ENCODE data around the gene KCNAB2. TPM values are rescaled to one million over a fixed set of nuclear protein-coding genes. Genes with fewer than 3 reads are reported as not detected.

KCNAB2 gene
- total RNA-seq, 1 experiment from 2014 or later: 28.5 TPM

- Histone ChIP-seq H3K36me3 (ENCODE audit: low read depth, low read length) (no peaks in the 10 kb centered on the region), H3K9me2 (replicated peaks; ENCODE audit: low read length) (no peaks in the 10 kb centered on the region), H3K27me3 (ENCODE audit: low read length) (no peaks in the 10 kb centered on the region), H3K79me2 (ENCODE audit: low read length) (no peaks in the 10 kb centered on the region), H2AFZ (ENCODE audit: low read length) (no peak overlapping the region), H3K9me3 (ENCODE audit: low read length) (no peaks in the 10 kb centered on the region), H3K4me3 (ENCODE audit: low read length) (no peak overlapping the region), H3K4me2 (ENCODE audit: low read length) (no peak overlapping the region), H3K4me1 (ENCODE audit: insufficient read depth, low read length) (peaks cover 9% of the 10 kb centered on the region), H3K9ac (ENCODE audit: low read length) (no peak overlapping the region), H4K20me1 (ENCODE audit: low read length) (no peaks in the 10 kb centered on the region), H3F3A (ENCODE audit: low read length, unreplicated experiment) (no peaks in the 10 kb centered on the region), H3K27ac (ENCODE audit: low read length) (no peak overlapping the region)
- ChIA-PET CTCF (no interaction called here), POLR2A (ENCODE audit: unreplicated experiment) (no interaction called here)
- ATAC-seq: no peak
- BruUV-seq (replicated peaks): no TSS peak
- intact Hi-C loops (cut with micrococcal nuclease): no loop called here
- no peak for DNase-seq
- TF ChIP-seq CTCF (conservative IDR thresholded peaks at IDR 0.05; ENCODE audit: low read depth, low read length) (no peak), EZH2phosphoT487 (IDR thresholded peaks at IDR 0.05; ENCODE audit: borderline replicate concordance, low read length) (no peak), EZH2 (IDR thresholded peaks at IDR 0.05; ENCODE audit: low read length, unreplicated experiment) (no peak)
Observed at GRCh38 chr1:6040444-6040843, 5.2 kb upstream of the KCNAB2 start.

GRCh38 chr1:6040861-6041415 lies 4.8 kb upstream of the KCNAB2 start:
- ATAC-seq (no peak), DNase-seq (no peak)
- Histone ChIP-seq H3K36me3 (ENCODE audit: low read depth, low read length) (no peaks in the 10 kb centered on the region), H3K4me3 (ENCODE audit: low read length) (no peak overlapping the region), H3K9me3 (ENCODE audit: low read length) (no peaks in the 10 kb centered on the region), H3K27ac (ENCODE audit: low read length) (no peak overlapping the region), H3K4me2 (ENCODE audit: low read length) (no peak overlapping the region), H3K4me1 (ENCODE audit: insufficient read depth, low read length) (peaks cover 9% of the 10 kb centered on the region), H3F3A (ENCODE audit: low read length, unreplicated experiment) (no peaks in the 10 kb centered on the region), H3K9ac (ENCODE audit: low read length) (no peak overlapping the region), H3K27me3 (ENCODE audit: low read length) (no peaks in the 10 kb centered on the region), H3K79me2 (ENCODE audit: low read length) (no peaks in the 10 kb centered on the region), H3K9me2 (replicated peaks; ENCODE audit: low read length) (no peaks in the 10 kb centered on the region), H4K20me1 (ENCODE audit: low read length) (no peaks in the 10 kb centered on the region), H2AFZ (ENCODE audit: low read length) (no peak overlapping the region)
- intact Hi-C loops (cut with micrococcal nuclease): no loop called here
- ChIA-PET CTCF (no interaction called here), POLR2A (ENCODE audit: unreplicated experiment) (no interaction called here)
- TF ChIP-seq CTCF (conservative IDR thresholded peaks at IDR 0.05; ENCODE audit: low read depth, low read length) (no peak), EZH2 (IDR thresholded peaks at IDR 0.05; ENCODE audit: low read length, unreplicated experiment) (no peak), EZH2phosphoT487 (IDR thresholded peaks at IDR 0.05; ENCODE audit: borderline replicate concordance, low read length) (no peak)
- BruUV-seq (replicated peaks): no TSS peak

GRCh38 chr1:6041432-6042062 lies 4.1 kb upstream of the KCNAB2 start:
- H3K4me1 ChIP-seq (ENCODE audit: insufficient read depth, low read length): peaks cover 9% of the 10 kb centered on the region
- H3K4me3 ChIP-seq (ENCODE audit: low read length): no peak overlapping the region
- H3K36me3 ChIP-seq (ENCODE audit: low read depth, low read length): no peaks in the 10 kb centered on the region
- H3K79me2 ChIP-seq (ENCODE audit: low read length): no peaks in the 10 kb centered on the region
- H3K9ac ChIP-seq (ENCODE audit: low read length): no peak overlapping the region
- DNase-seq (peak; percentile 63), ATAC-seq (peak; percentile 52)
- no peaks in the 10 kb centered on the region for H3K27me3 ChIP-seq (ENCODE audit: low read length)
- no peak overlapping the region for H3K4me2 ChIP-seq (ENCODE audit: low read length)
- BruUV-seq (replicated peaks): no TSS peak
- H3K9me2 ChIP-seq (replicated peaks; ENCODE audit: low read length): no peaks in the 10 kb centered on the region
- ChIA-PET CTCF (no interaction called here), POLR2A (ENCODE audit: unreplicated experiment) (no interaction called here)
- intact Hi-C loops (cut with micrococcal nuclease): no loop called here
- H3K9me3 ChIP-seq (ENCODE audit: low read length): no peaks in the 10 kb centered on the region
- H4K20me1 ChIP-seq (ENCODE audit: low read length): no peaks in the 10 kb centered on the region
- H3F3A ChIP-seq (ENCODE audit: low read length, unreplicated experiment): no peaks in the 10 kb centered on the region
- no peak overlapping the region for H2AFZ ChIP-seq (ENCODE audit: low read length)
- TF ChIP-seq EZH2phosphoT487 (IDR thresholded peaks at IDR 0.05; ENCODE audit: borderline replicate concordance, low read length) (no peak), CTCF (conservative IDR thresholded peaks at IDR 0.05; ENCODE audit: low read depth, low read length) (peak; percentile 94)
- H3K27ac ChIP-seq (ENCODE audit: low read length): no peak overlapping the region
